HEK293 (cell line): ENCODE measurements around the gene BOC.

Source experiments
- MYNN ChIP-seq: fragments of 450-650 bp; formaldehyde crosslinking; IDR thresholded peaks from 2 replicates; pipeline ENCODE4 v1.5.1; 2016; ENCODE audit warnings: missing biosample characterization, missing genetic modification characterization, borderline replicate concordance
- SP3 ChIP-seq: fragments of 450-650 bp; formaldehyde crosslinking; IDR thresholded peaks from 2 replicates; pipeline ENCODE4 v1.5.1; 2016; ENCODE audit warnings: missing biosample characterization, missing genetic modification characterization
- SP7 ChIP-seq: fragments of 450-650 bp; formaldehyde crosslinking; IDR thresholded peaks from 2 replicates; pipeline ENCODE4 v1.5.1; 2016; ENCODE audit warnings: missing biosample characterization, missing genetic modification characterization
- ZFP41 ChIP-seq: fragments of 450-650 bp; formaldehyde crosslinking; IDR thresholded peaks from 2 replicates; pipeline ENCODE4 v1.5.1; 2016; ENCODE audit warnings: missing biosample characterization, missing genetic modification characterization, borderline replicate concordance
- ZNF146 ChIP-seq: fragments of 450-650 bp; formaldehyde crosslinking; IDR thresholded peaks from 2 replicates; pipeline ENCODE4 v1.5.1; 2016; ENCODE audit warnings: missing biosample characterization, missing genetic modification characterization
- ZNF311 ChIP-seq: fragments of 450-650 bp; formaldehyde crosslinking; IDR thresholded peaks from 2 replicates; pipeline ENCODE4 v1.5.1; 2017; ENCODE audit warnings: missing biosample characterization, missing genetic modification characterization, borderline replicate concordance
- ZNF785 ChIP-seq: fragments of 450-650 bp; formaldehyde crosslinking; IDR thresholded peaks from 2 replicates; pipeline ENCODE4 v1.5.1; 2016; ENCODE audit warnings: missing biosample characterization, missing genetic modification characterization
- TF ChIP-seq, protein P1 (sequence below): fragments of 450-650 bp; IDR thresholded peaks from 2 replicates; pipeline ENCODE4 v1.5.1; 2018; ENCODE audit warnings: missing biosample characterization, missing genetic modification characterization

DNA sequence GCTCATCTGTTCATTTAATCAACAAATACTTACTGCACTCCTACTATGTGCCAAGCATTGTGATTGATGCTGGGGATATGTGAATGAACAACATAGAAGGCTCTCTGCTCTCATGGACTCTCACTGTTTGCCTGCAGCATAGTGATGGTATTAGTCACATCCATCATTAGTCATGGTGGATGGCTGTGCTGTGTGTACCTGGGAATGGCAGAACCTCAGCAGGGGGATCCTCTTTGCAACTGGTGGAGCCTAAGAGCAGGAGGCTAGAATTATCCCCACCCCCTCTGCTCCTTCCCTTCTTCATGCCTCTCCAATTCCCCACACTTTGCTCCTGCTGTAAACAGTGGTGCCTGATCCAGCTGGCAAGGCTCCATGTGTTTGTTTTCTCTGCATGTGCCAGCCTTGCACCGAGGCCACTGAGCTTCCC lies 20.5 kb downstream of the BOC start:
- TF ChIP-seq MYNN (tag by site-specific recombination) (no peak), ZNF311 (tag by site-specific recombination) (no peak), SP7 (tag by site-specific recombination) (peak; percentile 70), ZNF146 (tag by site-specific recombination) (no peak), SP3 (tag by site-specific recombination) (no peak), ZFP41 (tag by site-specific recombination) (no peak), ZNF785 (tag by site-specific recombination) (no peak)
- TF ChIP-seq, protein P1, sequence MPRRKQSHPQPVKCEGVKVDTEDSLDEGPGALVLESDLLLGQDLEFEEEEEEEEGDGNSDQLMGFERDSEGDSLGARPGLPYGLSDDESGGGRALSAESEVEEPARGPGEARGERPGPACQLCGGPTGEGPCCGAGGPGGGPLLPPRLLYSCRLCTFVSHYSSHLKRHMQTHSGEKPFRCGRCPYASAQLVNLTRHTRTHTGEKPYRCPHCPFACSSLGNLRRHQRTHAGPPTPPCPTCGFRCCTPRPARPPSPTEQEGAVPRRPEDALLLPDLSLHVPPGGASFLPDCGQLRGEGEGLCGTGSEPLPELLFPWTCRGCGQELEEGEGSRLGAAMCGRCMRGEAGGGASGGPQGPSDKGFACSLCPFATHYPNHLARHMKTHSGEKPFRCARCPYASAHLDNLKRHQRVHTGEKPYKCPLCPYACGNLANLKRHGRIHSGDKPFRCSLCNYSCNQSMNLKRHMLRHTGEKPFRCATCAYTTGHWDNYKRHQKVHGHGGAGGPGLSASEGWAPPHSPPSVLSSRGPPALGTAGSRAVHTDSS (tag by site-specific recombination), result no peak
